ENCODE measurements around the gene STYX.
"Not testable (repeated sequence)": the region's sequence is repeated elsewhere in the genome, so short reads cannot be mapped to it uniquely, and the experiment has no call there.

STYX gene

GRCh38 chr14:52741865-52742264 is 11.9 kb downstream of the STYX start:
- no peak overlapping the region for H3K9ac ChIP-seq (ENCODE audit: low read depth, low read length)
- H3K9me3 ChIP-seq (ENCODE audit: control insufficient read depth, insufficient read depth, low read length): no peaks in the 10 kb centered on the region
- H3K36me3 ChIP-seq (ENCODE audit: insufficient read depth, low read length): no peaks in the 10 kb centered on the region

GRCh38 chr14:52748647-52749292 is 18.8 kb downstream of the STYX start:
- H3K9me3 ChIP-seq (ENCODE audit: control insufficient read depth, insufficient read depth, low read length): no peaks in the 10 kb centered on the region
- no peaks in the 10 kb centered on the region for H3K4me1 ChIP-seq (ENCODE audit: insufficient read depth, low read length)
- no peaks in the 10 kb centered on the region for H3K36me3 ChIP-seq (ENCODE audit: insufficient read depth, low read length)
- no peak overlapping the region for H3K9ac ChIP-seq (ENCODE audit: low read depth, low read length)

More at GRCh38 chr14:52741865-52742264, 11.9 kb downstream of the STYX start:
- peaks cover 3% of the 10 kb centered on the region; the same call in 1 of the 2 replicates for H3K4me1 ChIP-seq (ENCODE audit: insufficient read depth, low read length)

- no peaks in the 10 kb centered on the region for H3K4me1 ChIP-seq (ENCODE audit: insufficient read depth, low read length)
- H3K9me3 ChIP-seq (ENCODE audit: control insufficient read depth, insufficient read depth, low read length): no peaks in the 10 kb centered on the region
- no peak overlapping the region for H3K9ac ChIP-seq (ENCODE audit: low read depth, low read length)
- no peaks in the 10 kb centered on the region for H3K36me3 ChIP-seq (ENCODE audit: insufficient read depth, low read length)
Measured at GRCh38 chr14:52755607-52756316, 25.8 kb downstream of the STYX start.

DNA sequence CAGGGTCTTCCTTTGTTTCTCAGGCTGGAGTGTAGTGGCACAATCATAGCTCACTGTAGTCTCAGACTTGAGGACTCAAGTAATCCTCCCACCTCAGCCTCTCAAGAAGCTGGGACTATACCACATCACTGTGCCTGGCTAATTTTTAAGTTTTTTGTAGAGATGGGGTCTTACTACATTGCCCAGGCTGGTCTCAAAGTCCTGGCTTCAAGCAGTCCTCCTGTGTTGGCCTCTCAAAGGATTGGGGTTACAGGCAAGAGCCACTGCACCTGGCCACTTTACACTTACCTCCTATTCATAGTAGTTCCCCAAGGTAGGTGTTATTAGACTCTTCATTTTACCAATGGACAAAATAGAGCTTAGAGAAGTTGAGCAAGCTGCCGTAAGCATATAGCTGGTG is 29.2 kb downstream of the STYX start:
- Histone ChIP-seq H3K9ac (ENCODE audit: low read depth, low read length) (no peak overlapping the region), H3K4me1 (ENCODE audit: insufficient read depth, low read length) (no peaks in the 10 kb centered on the region)

DNA sequence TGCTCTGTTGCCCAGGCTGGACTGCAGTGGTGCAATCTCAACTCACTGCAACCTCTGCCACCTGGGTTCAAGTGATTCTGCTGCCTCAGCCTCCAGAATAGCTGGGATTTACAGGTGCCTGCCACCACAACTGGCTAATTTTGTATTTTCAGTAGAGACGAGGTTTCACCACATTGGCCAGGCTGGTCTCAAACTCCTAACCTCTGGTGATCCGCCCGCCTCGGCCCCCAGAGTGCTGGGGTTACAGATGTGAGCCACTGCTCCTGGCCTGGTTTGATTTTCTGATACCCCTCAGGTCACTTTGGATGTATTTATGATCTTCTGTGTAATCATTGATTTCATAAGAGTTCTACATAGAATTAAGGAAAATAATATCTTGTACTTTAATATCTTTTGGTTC is 33.0 kb downstream of the STYX start:
- not testable (repeated sequence) for H3K9ac ChIP-seq (ENCODE audit: low read depth, low read length); H3K36me3 ChIP-seq (ENCODE audit: insufficient read depth, low read length); H3K9me3 ChIP-seq (ENCODE audit: control insufficient read depth, insufficient read depth, low read length); H3K4me1 ChIP-seq (ENCODE audit: insufficient read depth, low read length)

More for the DNA sequence above, 29.2 kb downstream of the STYX start:
- H3K36me3 ChIP-seq (ENCODE audit: insufficient read depth, low read length): no peaks in the 10 kb centered on the region
- no peaks in the 10 kb centered on the region for H3K9me3 ChIP-seq (ENCODE audit: control insufficient read depth, insufficient read depth, low read length)

DNA sequence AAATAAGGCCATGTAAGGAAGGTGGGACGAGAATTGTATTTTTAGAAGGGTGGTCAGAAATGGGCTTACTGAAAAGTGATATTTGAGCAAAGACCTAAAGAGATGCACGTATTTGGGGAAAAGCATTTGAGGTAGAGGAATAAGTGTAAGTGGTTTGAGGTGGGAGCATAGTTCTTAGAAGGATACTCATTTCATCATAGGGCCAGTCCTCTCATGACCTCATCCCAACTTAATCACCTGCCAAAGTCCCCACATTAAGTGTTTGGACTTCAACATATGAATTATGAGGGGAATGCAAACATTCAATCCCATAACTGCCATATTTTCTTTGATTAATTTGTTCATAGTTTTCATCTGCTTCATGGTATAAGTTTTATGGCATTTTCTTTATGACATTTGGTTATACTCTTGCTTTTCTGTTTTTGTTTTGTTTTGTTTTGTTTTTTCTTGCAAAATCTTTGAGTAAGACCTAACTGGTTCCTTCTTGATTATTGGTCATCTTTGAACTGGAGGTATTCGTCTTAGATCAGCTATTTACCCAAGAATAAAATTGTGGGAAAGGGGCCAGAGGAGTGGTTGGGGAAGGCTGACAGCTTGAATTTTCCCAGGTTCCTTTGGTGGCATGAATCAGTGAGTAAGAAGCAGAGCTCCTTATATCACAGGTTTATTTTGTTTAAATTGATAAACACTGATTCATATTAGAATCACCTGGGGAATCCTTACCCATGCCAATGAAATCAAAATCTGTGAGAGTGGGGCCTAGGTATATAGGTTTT is 37.3 kb downstream of the STYX start:
- Histone ChIP-seq H3K9me3 (ENCODE audit: control insufficient read depth, insufficient read depth, low read length) (no peaks in the 10 kb centered on the region), H3K9ac (ENCODE audit: low read depth, low read length) (no peak overlapping the region), H3K36me3 (ENCODE audit: insufficient read depth, low read length) (no peaks in the 10 kb centered on the region; the same call in 1 of the 2 replicates), H3K4me1 (ENCODE audit: insufficient read depth, low read length) (no peaks in the 10 kb centered on the region)

DNA sequence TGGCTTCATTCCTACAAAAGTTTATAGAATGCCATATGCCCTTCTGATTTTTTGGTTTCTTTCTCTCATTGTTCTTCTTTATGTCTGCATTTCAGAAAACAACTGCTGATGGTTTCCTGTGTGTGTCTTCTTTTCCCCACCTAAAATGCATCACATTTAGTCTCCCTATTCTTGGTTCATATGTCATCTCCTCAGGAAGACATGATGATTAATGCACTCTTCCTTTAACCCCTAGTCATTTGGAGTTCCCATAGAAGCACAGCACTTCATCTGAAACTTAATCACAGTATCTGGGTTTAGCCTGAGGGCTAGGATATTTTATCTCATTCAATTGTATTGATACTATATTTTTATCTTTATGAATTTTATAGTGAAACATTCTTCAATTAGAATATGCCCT is 39.9 kb downstream of the STYX start:
- Histone ChIP-seq H3K9me3 (ENCODE audit: control insufficient read depth, insufficient read depth, low read length) (no peaks in the 10 kb centered on the region), H3K4me1 (ENCODE audit: insufficient read depth, low read length) (no peaks in the 10 kb centered on the region), H3K9ac (ENCODE audit: low read depth, low read length) (no peak overlapping the region), H3K36me3 (ENCODE audit: insufficient read depth, low read length) (no peaks in the 10 kb centered on the region; the same call in 1 of the 2 replicates)

- H3K4me1 ChIP-seq (ENCODE audit: insufficient read depth, low read length): no peaks in the 10 kb centered on the region
- no peaks in the 10 kb centered on the region; the same call in none of the 2 replicates for H3K36me3 ChIP-seq (ENCODE audit: insufficient read depth, low read length)
- no peaks in the 10 kb centered on the region for H3K9me3 ChIP-seq (ENCODE audit: control insufficient read depth, insufficient read depth, low read length)
- no peak overlapping the region for H3K9ac ChIP-seq (ENCODE audit: low read depth, low read length)
Measured at GRCh38 chr14:52776816-52777215, 46.9 kb downstream of the STYX start.

DNA sequence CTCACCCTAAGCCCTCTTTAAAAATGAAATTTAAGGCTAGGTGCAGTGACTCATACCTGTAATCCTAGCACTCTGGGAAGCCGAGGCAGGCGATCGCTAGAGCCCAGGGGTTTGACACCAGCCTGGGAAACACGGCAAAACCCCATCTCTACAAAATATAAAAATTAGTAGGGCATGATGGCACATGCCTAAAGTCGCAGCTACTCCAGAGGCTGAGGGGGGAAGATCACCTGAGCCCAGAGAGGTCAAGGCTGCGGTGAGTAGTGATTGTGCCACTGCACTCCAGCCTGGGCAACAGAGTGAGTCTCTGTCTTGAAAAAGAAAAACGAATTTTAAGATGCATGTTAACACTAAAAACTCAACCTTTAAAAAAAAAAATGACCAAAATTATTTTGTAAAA is 48.7 kb downstream of the STYX start:
- H3K36me3 ChIP-seq (ENCODE audit: insufficient read depth, low read length): no peaks in the 10 kb centered on the region; the same call in none of the 2 replicates
- no peaks in the 10 kb centered on the region for H3K4me1 ChIP-seq (ENCODE audit: insufficient read depth, low read length)
- no peaks in the 10 kb centered on the region for H3K9me3 ChIP-seq (ENCODE audit: control insufficient read depth, insufficient read depth, low read length)
- no peak overlapping the region for H3K9ac ChIP-seq (ENCODE audit: low read depth, low read length)

DNA sequence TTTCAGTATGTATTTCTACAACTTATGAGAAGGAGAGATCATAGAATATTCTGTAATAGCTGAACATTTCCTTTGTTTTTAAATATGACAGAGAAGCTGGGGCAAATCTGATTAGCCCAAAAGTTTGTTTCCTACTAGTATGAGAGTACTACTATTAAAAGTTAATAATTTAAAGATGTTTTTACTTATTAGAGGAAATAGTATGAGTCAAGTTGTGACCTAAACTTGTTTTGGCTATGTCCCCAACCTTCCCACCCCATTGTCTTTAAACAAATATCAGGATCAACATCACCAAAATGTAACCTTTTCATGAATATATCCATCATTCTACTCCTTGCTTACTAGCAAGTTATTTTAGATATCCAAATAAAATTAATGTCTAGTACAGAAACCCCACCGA is 50.9 kb downstream of the STYX start:
- no peak overlapping the region for H3K9ac ChIP-seq (ENCODE audit: low read depth, low read length)
- H3K4me1 ChIP-seq (ENCODE audit: insufficient read depth, low read length): no peaks in the 10 kb centered on the region
- no peaks in the 10 kb centered on the region; the same call in 1 of the 2 replicates for H3K36me3 ChIP-seq (ENCODE audit: insufficient read depth, low read length)
- no peaks in the 10 kb centered on the region for H3K9me3 ChIP-seq (ENCODE audit: control insufficient read depth, insufficient read depth, low read length)

GRCh38 chr14:52781629-52782028 is 51.7 kb downstream of the STYX start:
- Histone ChIP-seq H3K36me3 (ENCODE audit: insufficient read depth, low read length) (no peaks in the 10 kb centered on the region; the same call in 1 of the 2 replicates), H3K9me3 (ENCODE audit: control insufficient read depth, insufficient read depth, low read length) (no peaks in the 10 kb centered on the region), H3K9ac (ENCODE audit: low read depth, low read length) (no peak overlapping the region), H3K4me1 (ENCODE audit: insufficient read depth, low read length) (no peaks in the 10 kb centered on the region)

GRCh38 chr14:52783206-52783605 is 53.2 kb downstream of the STYX start:
- Histone ChIP-seq H3K36me3 (ENCODE audit: insufficient read depth, low read length) (no peaks in the 10 kb centered on the region; the same call in 1 of the 2 replicates), H3K9ac (ENCODE audit: low read depth, low read length) (no peak overlapping the region), H3K4me1 (ENCODE audit: insufficient read depth, low read length) (no peaks in the 10 kb centered on the region), H3K9me3 (ENCODE audit: control insufficient read depth, insufficient read depth, low read length) (no peaks in the 10 kb centered on the region)

DNA sequence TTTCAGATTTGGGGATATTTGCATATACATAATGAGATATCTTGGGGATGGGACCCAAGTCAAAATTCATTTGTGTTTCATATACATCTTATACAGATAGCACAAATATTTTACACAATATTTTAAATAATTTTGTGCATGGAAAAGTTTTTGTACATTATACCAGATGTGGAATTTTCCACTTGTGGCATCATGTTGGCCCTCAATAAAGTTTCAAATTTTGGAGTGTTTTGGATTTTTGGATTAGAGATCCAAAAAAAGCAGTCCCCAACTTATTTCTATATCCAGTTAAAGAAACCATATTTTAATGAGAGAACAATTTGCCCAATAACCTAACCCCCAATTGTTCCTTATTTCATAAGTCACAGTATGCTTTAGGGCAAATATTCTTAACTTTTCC is 56.9 kb downstream of the STYX start:
- Histone ChIP-seq H3K36me3 (ENCODE audit: insufficient read depth, low read length) (no peaks in the 10 kb centered on the region), H3K4me1 (ENCODE audit: insufficient read depth, low read length) (no peaks in the 10 kb centered on the region), H3K9ac (ENCODE audit: low read depth, low read length) (no peak overlapping the region), H3K9me3 (ENCODE audit: control insufficient read depth, insufficient read depth, low read length) (no peaks in the 10 kb centered on the region)

- Histone ChIP-seq H3K9ac (ENCODE audit: low read depth, low read length) (no peak overlapping the region), H3K4me1 (ENCODE audit: insufficient read depth, low read length) (no peaks in the 10 kb centered on the region), H3K9me3 (ENCODE audit: control insufficient read depth, insufficient read depth, low read length) (no peaks in the 10 kb centered on the region), H3K36me3 (ENCODE audit: insufficient read depth, low read length) (no peaks in the 10 kb centered on the region)
Measured at GRCh38 chr14:52789118-52789517, 59.2 kb downstream of the STYX start.

Measured in ES-I3 (cell line).